Measurements from ENCODE around the gene NPTN.

DNA sequence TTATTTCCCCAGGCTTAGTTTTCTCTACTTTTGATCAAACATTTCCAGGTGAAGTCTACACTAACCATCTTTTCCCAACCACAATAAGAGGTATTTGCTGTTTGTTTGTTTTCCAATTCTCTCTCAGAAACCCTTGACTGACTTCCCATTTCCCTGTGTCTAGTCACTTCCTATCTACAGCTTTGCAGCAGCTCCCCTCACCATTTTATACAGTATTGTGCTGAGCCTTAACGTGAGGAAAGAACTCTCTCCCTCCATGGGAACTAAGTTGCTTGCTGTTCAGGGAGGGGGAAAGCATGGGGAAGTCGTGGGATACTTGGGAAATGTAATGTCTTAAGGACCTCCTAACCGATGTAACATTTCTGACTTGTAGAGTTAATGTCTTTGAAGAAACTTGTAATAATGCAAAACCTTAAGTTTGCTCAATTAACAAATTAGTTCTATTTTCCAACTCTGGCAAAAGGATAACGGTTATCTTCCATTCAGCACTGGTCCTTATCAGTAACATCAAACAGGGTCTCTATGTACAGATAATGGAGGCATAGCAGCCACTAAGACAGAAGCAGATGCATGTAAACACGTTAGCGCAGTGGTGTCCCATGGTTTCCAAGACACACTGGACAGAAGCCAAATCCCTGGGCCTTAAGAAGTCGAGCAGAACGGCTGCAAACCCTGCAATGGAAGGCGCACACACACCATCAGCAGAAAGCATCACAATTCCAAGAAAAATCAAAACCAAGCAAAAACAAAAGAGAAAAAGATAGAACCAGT is 39.7 kb downstream of the NPTN start:
- TF ChIP-seq POLR2A (IDR thresholded peaks at IDR 0.05), result no peak
- TF ChIP-seq, protein P1, sequence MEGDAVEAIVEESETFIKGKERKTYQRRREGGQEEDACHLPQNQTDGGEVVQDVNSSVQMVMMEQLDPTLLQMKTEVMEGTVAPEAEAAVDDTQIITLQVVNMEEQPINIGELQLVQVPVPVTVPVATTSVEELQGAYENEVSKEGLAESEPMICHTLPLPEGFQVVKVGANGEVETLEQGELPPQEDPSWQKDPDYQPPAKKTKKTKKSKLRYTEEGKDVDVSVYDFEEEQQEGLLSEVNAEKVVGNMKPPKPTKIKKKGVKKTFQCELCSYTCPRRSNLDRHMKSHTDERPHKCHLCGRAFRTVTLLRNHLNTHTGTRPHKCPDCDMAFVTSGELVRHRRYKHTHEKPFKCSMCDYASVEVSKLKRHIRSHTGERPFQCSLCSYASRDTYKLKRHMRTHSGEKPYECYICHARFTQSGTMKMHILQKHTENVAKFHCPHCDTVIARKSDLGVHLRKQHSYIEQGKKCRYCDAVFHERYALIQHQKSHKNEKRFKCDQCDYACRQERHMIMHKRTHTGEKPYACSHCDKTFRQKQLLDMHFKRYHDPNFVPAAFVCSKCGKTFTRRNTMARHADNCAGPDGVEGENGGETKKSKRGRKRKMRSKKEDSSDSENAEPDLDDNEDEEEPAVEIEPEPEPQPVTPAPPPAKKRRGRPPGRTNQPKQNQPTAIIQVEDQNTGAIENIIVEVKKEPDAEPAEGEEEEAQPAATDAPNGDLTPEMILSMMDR (IDR thresholded peaks at IDR 0.05), result no peak
